Astrocyte of the cerebellum (primary cell): ENCODE measurements around the gene HSF5.
"Not testable (repeated sequence)": the region's sequence is repeated elsewhere in the genome, so short reads cannot be mapped to it uniquely, and the experiment has no call there.

Source experiments
- DNase-seq: peaks from one replicate; pipeline ENCODE4 v3.0.0-alpha.2; 2011; ENCODE audit warnings: low read depth
- H3K4me3 ChIP-seq: 2 replicates; pipeline ENCODE4 v1.5.1; 2011; ENCODE audit warnings: mild to moderate bottlenecking, low read depth, low read length, moderate library complexity
- CTCF ChIP-seq: IDR thresholded peaks from 2 replicates; pipeline ENCODE4 v1.5.1; 2012; ENCODE audit warnings: low read length, low read depth, moderate library complexity, mild to moderate bottlenecking; ENCODE audit errors: missing control alignments
- in situ Hi-C: cut with HindIII; loops from 2 replicates; pipeline ENCODE4 v1.10.0; 2017; ENCODE audit warnings: low sequenced_read_pairs

Gene HSF5

GRCh38 chr17:58506354-58507080 is 18.3 kb upstream of the HSF5 start:
- no peak for TF ChIP-seq CTCF
- H3K4me3 ChIP-seq: no peak overlapping the region
- no peak for DNase-seq
- in situ Hi-C loops: no loop called here

- H3K4me3 ChIP-seq: no peak overlapping the region
- TF ChIP-seq CTCF: no peak
- no peak for DNase-seq
- in situ Hi-C loops: no loop called here
Observed at GRCh38 chr17:58504826-58505351, 16.7 kb upstream of the HSF5 start.

- TF ChIP-seq CTCF: no peak
- in situ Hi-C loops: no loop called here
- no peak for DNase-seq
- no peak overlapping the region for H3K4me3 ChIP-seq
Observed at GRCh38 chr17:58503866-58504265, 15.7 kb upstream of the HSF5 start.

GRCh38 chr17:58503134-58503533 is 14.9 kb upstream of the HSF5 start:
- in situ Hi-C loops: not testable (repeated sequence)

GRCh38 chr17:58501451-58501850 is 13.2 kb upstream of the HSF5 start:
- no peak for DNase-seq
- no peak overlapping the region for H3K4me3 ChIP-seq
- TF ChIP-seq CTCF: no peak
- in situ Hi-C loops: no loop called here

More at GRCh38 chr17:58503134-58503533, 14.9 kb upstream of the HSF5 start:
- H3K4me3 ChIP-seq, DNase-seq: not testable (repeated sequence)

GRCh38 chr17:58498177-58498828 is 10.1 kb upstream of the HSF5 start:
- H3K4me3 ChIP-seq: no peak overlapping the region
- in situ Hi-C loops: no loop called here
- TF ChIP-seq CTCF: no peak

GRCh38 chr17:58493506-58493905 is 5.3 kb upstream of the HSF5 start:
- no peak for TF ChIP-seq CTCF
- DNase-seq: no peak
- H3K4me3 ChIP-seq: no peak overlapping the region
- in situ Hi-C loops: no loop called here

More at GRCh38 chr17:58498177-58498828, 10.1 kb upstream of the HSF5 start:
- no peak for DNase-seq
